ENCODE data around the gene ASAH2. TPM values are rescaled to one million over a fixed set of nuclear protein-coding genes. Genes with fewer than 3 reads are reported as not detected.

ASAH2 gene
- total and polyA plus RNA-seq, 2 of the 8 experiments (the other 6 are each of a cell fraction or from before 2014, with no cell fraction given), result 1.2 to 3.1 TPM

GRCh38 chr10:50254479-50254878 is 3.2 kb upstream of the ASAH2 start (continued):
- TF ChIP-seq ATF3 (IDR thresholded peaks at IDR 0.05; ENCODE audit: insufficient read depth, low read depth, low read length) (no peak), SP1 (IDR thresholded peaks at IDR 0.05; ENCODE audit: low read depth, low read length) (no peak), SRF (IDR thresholded peaks at IDR 0.05; ENCODE audit: low read depth, low read length) (no peak), SIRT6 (IDR thresholded peaks at IDR 0.05; ENCODE audit: low read length) (no peak), CEBPB (IDR thresholded peaks at IDR 0.05; ENCODE audit: low read depth, low read length) (no peak), RAD21 (IDR thresholded peaks at IDR 0.05 in 1 of 2, conservative IDR thresholded peaks at IDR 0.05 in 1 of 2; ENCODE audit: low read depth in 2 of 2, low read length in 2 of 2) (no peak), BCL11A (IDR thresholded peaks at IDR 0.05; ENCODE audit: low read depth in 2 of 2, low read length in 2 of 2) (no peak), RFX5 (IDR thresholded peaks at IDR 0.05; ENCODE audit: borderline replicate concordance, low read depth, low read length) (no peak), ASH2L (IDR thresholded peaks at IDR 0.05; ENCODE audit: low read length) (no peak)
